Measurements from ENCODE around the gene PSPH.
"Not testable (repeated sequence)": the region's sequence is repeated elsewhere in the genome, so short reads cannot be mapped to it uniquely, and the experiment has no call there.

GRCh38 chr7:56031556-56031955 is 19.7 kb downstream of the PSPH start:
- TF ChIP-seq CTCF (IDR thresholded peaks at IDR 0.05); POLR2AphosphoS5 (IDR thresholded peaks at IDR 0.05; ENCODE audit: low read depth, low read length); REST (IDR thresholded peaks at IDR 0.05; ENCODE audit: insufficient read depth in 1 of 2, low read depth in 2 of 2, low read length in 1 of 2); TCF7L2 (IDR thresholded peaks at IDR 0.05; ENCODE audit: low read depth, low read length); SIN3A (IDR thresholded peaks at IDR 0.05; ENCODE audit: borderline replicate concordance, insufficient read depth, low read depth, low read length): not testable (repeated sequence)
